B cell (primary cell): ENCODE measurements around the gene LAMP5. TPM values are rescaled to one million over a fixed set of nuclear protein-coding genes. Genes with fewer than 3 reads are reported as not detected.

Source experiments
- ATAC-seq: fragments of 200-7000 bp; cut with Tn5 transposase; one replicate; pipeline ENCODE4 v1.10.0; 2021; ENCODE audit warnings: low read depth, mild to moderate bottlenecking, moderate number of reproducible peaks, moderate library complexity
- CTCF ChIA-PET: fragments of 350-600 bp; sonication (Branson Sonifier 250); formaldehyde crosslinking; loops from one replicate; lab custom pipeline; 2021; ENCODE audit warnings: antibody characterized with exemption, inconsistent platforms; lab: Charles Lee
- POLR2A ChIA-PET: fragments of 350-600 bp; sonication (Branson Sonifier 250); formaldehyde crosslinking; loops from one replicate; lab custom pipeline; 2021; ENCODE audit warnings: antibody characterized with exemption; lab: Charles Lee
- DNase-seq: peaks from one replicate; pipeline ENCODE4 v3.0.0; 2013
- H2AFZ ChIP-seq: 2 replicates; pipeline ENCODE4 v1.6.1; 2012; ENCODE audit warnings: mild to moderate bottlenecking, low read depth, low read length; ENCODE audit not compliant: insufficient read depth, poor library complexity, severe bottlenecking
- H3K27ac ChIP-seq, 2 donors: 1 replicate in 1 of 2; 2 replicates in 1 of 2; pipeline ENCODE4 v1.5.1; 2012 to 2013; ENCODE audit warnings: low read length in 2 of 2, mild to moderate bottlenecking in 2 of 2, moderate library complexity in 1 of 2
- H3K27me3 ChIP-seq, 4 experiments: fragments of 200-600 bp in 1 of 4; sonication (generic) in 1 of 4; replicated peaks in 1 of 4; 1 replicate in 2 of 4; 2 replicates in 2 of 4; pipeline versions ENCODE4 v1.6.1 to v1.7.0; 2013 to 2016; ENCODE audit warnings: low read length in 3 of 4, mild to moderate bottlenecking in 2 of 4, mixed read lengths in 1 of 4, moderate library complexity in 1 of 4; ENCODE audit not compliant: insufficient read depth in 4 of 4, control insufficient read depth in 3 of 4; ENCODE audit errors: control extremely low read depth in 1 of 4
- H3K36me3 ChIP-seq, 2 experiments: replicated peaks in 1 of 2; 1 replicate in 1 of 2; 2 replicates in 1 of 2; pipeline versions ENCODE4 v1.6.1 to v1.7.1; 2013; ENCODE audit warnings: low read length in 1 of 2; ENCODE audit not compliant: insufficient read depth in 2 of 2, control insufficient read depth in 1 of 2; ENCODE audit errors: control extremely low read depth in 1 of 2, extremely low read depth in 1 of 2
- H3K4me1 ChIP-seq, 2 donors: fragments of 200-600 bp in 1 of 2; sonication (generic) in 1 of 2; 1 replicate in 1 of 2; 2 replicates in 1 of 2; pipeline versions ENCODE4 v1.5.1 to v1.6.1; 2013 to 2017; ENCODE audit warnings: low read length in 2 of 2; ENCODE audit not compliant: control insufficient read depth in 2 of 2, insufficient read depth in 2 of 2
- H3K4me2 ChIP-seq: replicated peaks from 2 replicates; pipeline ENCODE3; 2012; ENCODE audit warnings: mild to moderate bottlenecking, low read depth, low read length; ENCODE audit not compliant: poor library complexity, severe bottlenecking
- H3K4me3 ChIP-seq, 5 experiments: fragments of 200-600 bp in 1 of 5; sonication (generic) in 1 of 5; 1 replicate in 3 of 5; 2 replicates in 2 of 5; pipeline versions ENCODE4 v1.5.1 to v1.7.0; 2011 to 2016; ENCODE audit warnings: low read length in 4 of 5, mild to moderate bottlenecking in 4 of 5, low read depth in 2 of 5, control low read depth in 1 of 5, moderate library complexity in 1 of 5; ENCODE audit not compliant: insufficient read depth in 1 of 5; ENCODE audit errors: control extremely low read depth in 1 of 5, extremely low read depth in 1 of 5
- H3K79me2 ChIP-seq: fragments of 200-600 bp; sonication (generic); one replicate; pipeline ENCODE4 v1.6.0; 2016; ENCODE audit warnings: low read length; ENCODE audit not compliant: control insufficient read depth, insufficient read depth
- H3K9ac ChIP-seq: fragments of 200-600 bp; sonication (generic); 2 replicates; pipeline ENCODE4 v1.6.1; 2017; ENCODE audit warnings: mild to moderate bottlenecking, low read length, moderate library complexity
- H3K9me3 ChIP-seq, 3 donors: one replicate each; pipeline versions ENCODE4 v1.6.1 to v1.7.1; 2013; ENCODE audit warnings: low read length in 2 of 3; ENCODE audit not compliant: control insufficient read depth in 2 of 3, insufficient read depth in 1 of 3; ENCODE audit errors: control extremely low read depth in 1 of 3
- H4K20me1 ChIP-seq: 2 replicates; pipeline ENCODE4 v1.6.0; 2012; ENCODE audit warnings: mild to moderate bottlenecking, low read length; ENCODE audit not compliant: insufficient read depth, control insufficient read depth, poor library complexity, severe bottlenecking
- H3K27ac Mint-ChIP-seq: one replicate; pipeline ENCODE4 v1.8.0; 2021; ENCODE audit warnings: mixed read lengths
- H3K27me3 Mint-ChIP-seq: one replicate; pipeline ENCODE4 v1.8.0; 2021; ENCODE audit warnings: mixed read lengths
- H3K4me1 Mint-ChIP-seq: one replicate; pipeline ENCODE4 v1.8.0; 2021; ENCODE audit warnings: mixed read lengths
- H3K4me3 Mint-ChIP-seq: one replicate; pipeline ENCODE4 v1.8.0; 2021; ENCODE audit warnings: mixed read lengths
- H3K9me3 Mint-ChIP-seq: one replicate; pipeline ENCODE4 v1.8.0; 2022; ENCODE audit warnings: mixed read lengths; ENCODE audit not compliant: insufficient read depth
- EZH2 ChIP-seq: IDR thresholded peaks from 2 replicates; pipeline ENCODE4 v1.6.1; 2012; ENCODE audit warnings: borderline replicate concordance, low read depth, mild to moderate bottlenecking, moderate library complexity, low read length; ENCODE audit not compliant: insufficient read depth, poor library complexity, severe bottlenecking
- WGBS: methylation state at CpG from one replicate; pipeline ENCODE4 v1.1.5; 2013; ENCODE audit warnings: missing lambda C conversion rate; ENCODE audit not compliant: insufficient coverage; 5-methylcytosine and 5-hydroxymethylcytosine counted together
- intact Hi-C: fragments of 100-400 bp; cut with micrococcal nuclease; formaldehyde crosslinking; loops from one replicate; pipeline ENCODE4 v1.10.0; 2022
- polyA plus RNA-seq: library from polyadenylated mRNA; depleted of rRNA; stranded (reverse); fragments of >200 nt; gene quantifications from 2 replicates; pipeline ENCODE4 v1.2.3, GENCODE V29; 2012
- total RNA-seq, 2 donors: library from RNA; stranded (reverse); fragments of 120-200 nt in 1 of 2; gene quantifications; 1 replicate in 1 of 2; 2 replicates in 1 of 2; pipeline versions ENCODE4 v1.2.3 to v1.2.4, GENCODE V29; 2013 to 2022
- TF ChIP-seq, protein P1 (sequence below): fragments of 200-600 bp; IDR thresholded peaks from one replicate; pipeline ENCODE4 v1.8.0; 2022; ENCODE audit warnings: antibody characterized with exemption, mild to moderate bottlenecking

LAMP5 gene
- total and polyA plus RNA-seq, 2 donors (not counting 1 experiment from before 2014, with no cell fraction given) = 0.17 to 1.3 TPM

DNA sequence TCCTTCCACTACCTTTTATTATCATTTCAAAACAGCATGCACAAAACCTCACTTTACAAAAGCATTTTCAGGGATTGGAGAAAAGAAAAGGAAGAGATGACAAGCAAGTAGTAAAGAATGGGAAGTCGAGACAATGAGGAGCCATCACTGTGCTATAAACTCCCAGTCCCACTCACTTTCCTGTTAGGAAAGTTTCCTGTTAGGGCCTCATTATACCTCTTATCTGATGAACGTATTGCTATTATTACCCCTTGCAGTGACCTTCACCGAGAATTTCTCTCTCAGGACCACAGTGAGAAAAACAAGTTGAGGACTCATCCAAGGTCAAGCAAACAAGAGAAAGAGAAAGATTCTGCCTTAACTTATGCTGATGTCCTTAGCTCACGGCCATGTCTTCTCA is 28.8 kb downstream of the LAMP5 start:
- DNase-seq (no peak), ATAC-seq (no peak)
- Histone ChIP-seq H3K27ac (no peak overlapping the region), H4K20me1 (no peaks in the 10 kb centered on the region), H3K4me3 (no peak overlapping the region), H3K36me3 (no peaks in the 10 kb centered on the region), H2AFZ (no peak overlapping the region), H3K79me2 (no peaks in the 10 kb centered on the region), H3K4me2 (no peak overlapping the region), H3K27me3 (no peaks in the 10 kb centered on the region), H3K4me1 (no peaks in the 10 kb centered on the region), H3K9ac (no peak overlapping the region), H3K9me3 (peaks cover 0 to under 1% (median 0%) of the 10 kb centered on the region in 3 donors)
- intact Hi-C loops = no loop called here
- TF ChIP-seq, protein P1, sequence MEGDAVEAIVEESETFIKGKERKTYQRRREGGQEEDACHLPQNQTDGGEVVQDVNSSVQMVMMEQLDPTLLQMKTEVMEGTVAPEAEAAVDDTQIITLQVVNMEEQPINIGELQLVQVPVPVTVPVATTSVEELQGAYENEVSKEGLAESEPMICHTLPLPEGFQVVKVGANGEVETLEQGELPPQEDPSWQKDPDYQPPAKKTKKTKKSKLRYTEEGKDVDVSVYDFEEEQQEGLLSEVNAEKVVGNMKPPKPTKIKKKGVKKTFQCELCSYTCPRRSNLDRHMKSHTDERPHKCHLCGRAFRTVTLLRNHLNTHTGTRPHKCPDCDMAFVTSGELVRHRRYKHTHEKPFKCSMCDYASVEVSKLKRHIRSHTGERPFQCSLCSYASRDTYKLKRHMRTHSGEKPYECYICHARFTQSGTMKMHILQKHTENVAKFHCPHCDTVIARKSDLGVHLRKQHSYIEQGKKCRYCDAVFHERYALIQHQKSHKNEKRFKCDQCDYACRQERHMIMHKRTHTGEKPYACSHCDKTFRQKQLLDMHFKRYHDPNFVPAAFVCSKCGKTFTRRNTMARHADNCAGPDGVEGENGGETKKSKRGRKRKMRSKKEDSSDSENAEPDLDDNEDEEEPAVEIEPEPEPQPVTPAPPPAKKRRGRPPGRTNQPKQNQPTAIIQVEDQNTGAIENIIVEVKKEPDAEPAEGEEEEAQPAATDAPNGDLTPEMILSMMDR = no peak
- TF ChIP-seq EZH2 = no peak
- ChIA-PET POLR2A (no interaction called here), CTCF (no interaction called here)
- H3K4me1 Mint-ChIP-seq = no peaks in the 10 kb centered on the region
- H3K27ac Mint-ChIP-seq = no peak overlapping the region
- H3K27me3 Mint-ChIP-seq = peaks cover 20% of the 10 kb centered on the region
- no peaks in the 10 kb centered on the region for H3K9me3 Mint-ChIP-seq
- 47% methylated on average over 3 of the region's 4 CpGs for WGBS
- H3K4me3 Mint-ChIP-seq = no peak overlapping the region

DNA sequence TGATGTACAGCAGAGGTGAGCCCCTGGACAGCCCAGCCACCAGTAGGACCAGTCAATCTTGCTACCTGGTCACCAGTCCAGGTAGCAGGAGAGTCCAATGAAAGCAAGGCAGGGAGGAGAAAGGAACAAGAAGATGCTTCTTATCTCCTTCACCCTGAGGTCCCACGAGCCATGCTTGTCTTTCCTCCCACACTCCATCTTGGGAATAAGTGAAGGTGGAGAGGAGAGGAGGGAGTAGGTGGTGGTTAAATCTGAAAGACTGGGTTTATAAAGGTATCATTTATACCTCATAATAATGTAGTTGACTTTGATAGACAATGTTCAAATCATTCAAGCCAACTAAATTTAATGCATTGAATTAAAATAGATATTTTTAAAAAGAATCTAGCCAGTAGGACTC is 35.9 kb downstream of the LAMP5 start:
- H3K4me3 Mint-ChIP-seq = no peak overlapping the region
- H3K9ac ChIP-seq = no peak overlapping the region
- WGBS = no CpG with 5 or more reads among the region's 1 CpG
- no peaks in the 10 kb centered on the region for H3K9me3 Mint-ChIP-seq
- no peak overlapping the region for H2AFZ ChIP-seq
- no peak overlapping the region for H3K4me3 ChIP-seq
- H3K4me2 ChIP-seq = no peak overlapping the region
- no peaks in the 10 kb centered on the region for H3K79me2 ChIP-seq
- POLR2A ChIA-PET = no interaction called here
- no peaks in the 10 kb centered on the region for H3K36me3 ChIP-seq
- TF ChIP-seq, protein P1 = no peak
- TF ChIP-seq EZH2 = no peak
- no peaks in the 10 kb centered on the region for H4K20me1 ChIP-seq
- H3K4me1 Mint-ChIP-seq = no peaks in the 10 kb centered on the region
- no peak for ATAC-seq
- intact Hi-C loops = no loop called here
- no peaks in the 10 kb centered on the region for H3K4me1 ChIP-seq
- CTCF ChIA-PET = no interaction called here
- H3K9me3 ChIP-seq = peaks cover 0 to 3% (median 0%) of the 10 kb centered on the region in 3 donors
- H3K27me3 Mint-ChIP-seq = peaks cover 13% of the 10 kb centered on the region
- no peak overlapping the region for H3K27ac Mint-ChIP-seq
- H3K27ac ChIP-seq = no peak overlapping the region
- H3K27me3 ChIP-seq = peaks cover 0 to 4% (median 0%) of the 10 kb centered on the region in 4 experiments
- DNase-seq = no peak
